HEK293 (cell line): ENCODE results near the gene ATF2.

Source experiments
- CTCF ChIA-PET: fragments of 350-600 bp; formaldehyde crosslinking; extraction: SDS; loops from one replicate; lab custom pipeline; 2021; ENCODE audit warnings: antibody characterized with exemption; lab: Yijun Ruan, JAX
- POLR2A ChIA-PET: fragments of 300-600 bp; formaldehyde crosslinking; extraction: SDS; loops from one replicate; lab custom pipeline; 2020; ENCODE audit warnings: antibody characterized with exemption, inconsistent platforms; lab: Yijun Ruan, JAX
- H3K27ac ChIP-seq: fragments of 200-500 bp; sonication (Bioruptor generic); 2 replicates; pipeline ENCODE4 v1.5.1; 2014; ENCODE audit warnings: low read depth, low read length, control low read depth, inconsistent platforms; ENCODE audit errors: extremely low read depth
- H3K36me3 ChIP-seq, 2 experiments: fragments of 200-500 bp in 1 of 2; sonication (Bioruptor generic) in 1 of 2; 1 replicate in 1 of 2; 2 replicates in 1 of 2; pipeline ENCODE4 v1.5.1; 2014 to 2017; ENCODE audit warnings: inconsistent platforms in 2 of 2, low read length in 2 of 2; ENCODE audit not compliant: control insufficient read depth in 2 of 2, insufficient read depth in 1 of 2
- H3K4me1 ChIP-seq: fragments of 200-500 bp; sonication (Bioruptor generic); 2 replicates; pipeline ENCODE4 v1.5.1; 2014; ENCODE audit warnings: mild to moderate bottlenecking, low read length, inconsistent platforms; ENCODE audit not compliant: control insufficient read depth, insufficient read depth
- H3K4me3 ChIP-seq: 2 replicates; pipeline ENCODE4 v1.5.1; 2011; ENCODE audit warnings: low read depth, mild to moderate bottlenecking, control low read depth, low read length, moderate library complexity
- H3K9me3 ChIP-seq: fragments of 200-500 bp; sonication (Bioruptor generic); 2 replicates; pipeline ENCODE4 v1.5.1; 2014; ENCODE audit warnings: low read depth, low read length, inconsistent platforms; ENCODE audit not compliant: control insufficient read depth, insufficient read depth
- BCL11B ChIP-seq: fragments of 450-650 bp; formaldehyde crosslinking; IDR thresholded peaks from 2 replicates; pipeline ENCODE4 v1.5.1; 2016; ENCODE audit warnings: low read depth, missing biosample characterization, missing genetic modification characterization
- GLI2 ChIP-seq: fragments of 450-650 bp; formaldehyde crosslinking; IDR thresholded peaks from 2 replicates; pipeline ENCODE4; 2017; ENCODE audit warnings: missing biosample characterization, missing genetic modification characterization, low read depth, borderline replicate concordance
- GLIS1 ChIP-seq: fragments of 450-650 bp; formaldehyde crosslinking; IDR thresholded peaks from 2 replicates; pipeline ENCODE4 v1.5.1; 2016; ENCODE audit warnings: missing biosample characterization, missing genetic modification characterization
- KLF9 ChIP-seq: fragments of 450-650 bp; formaldehyde crosslinking; IDR thresholded peaks from 2 replicates; pipeline ENCODE4 v1.5.1; 2016; ENCODE audit warnings: missing biosample characterization, missing genetic modification characterization, low read depth
- OSR2 ChIP-seq: fragments of 450-650 bp; formaldehyde crosslinking; IDR thresholded peaks from 2 replicates; pipeline ENCODE4 v1.5.1; 2016; ENCODE audit warnings: missing biosample characterization, missing genetic modification characterization
- PBX3 ChIP-seq: sonication (generic); formaldehyde crosslinking; IDR thresholded peaks from 2 replicates; pipeline ENCODE4 v1.8.1; 2022; ENCODE audit warnings: mild to moderate bottlenecking, moderate library complexity, missing genetic modification reagents
- SP2 ChIP-seq: fragments of 450-650 bp; formaldehyde crosslinking; IDR thresholded peaks from 2 replicates; pipeline ENCODE4 v1.5.1; 2016; ENCODE audit warnings: missing biosample characterization, missing genetic modification characterization
- ZNF133 ChIP-seq: fragments of 450-650 bp; formaldehyde crosslinking; IDR thresholded peaks from 2 replicates; pipeline ENCODE4 v1.5.1; 2016; ENCODE audit warnings: missing biosample characterization, missing genetic modification characterization
- ZNF16 ChIP-seq: fragments of 450-650 bp; formaldehyde crosslinking; IDR thresholded peaks from 2 replicates; pipeline ENCODE4 v1.5.1; 2016; ENCODE audit warnings: low read depth, missing biosample characterization, missing genetic modification characterization
- ZNF24 ChIP-seq: fragments of 450-650 bp; formaldehyde crosslinking; IDR thresholded peaks from 2 replicates; pipeline ENCODE4 v1.5.1; 2016; ENCODE audit warnings: missing biosample characterization, missing genetic modification characterization
- ZNF302 ChIP-seq: fragments of 450-650 bp; formaldehyde crosslinking; IDR thresholded peaks from 2 replicates; pipeline ENCODE4 v1.5.1; 2016; ENCODE audit warnings: missing biosample characterization, missing genetic modification characterization, low read depth
- ZNF501 ChIP-seq: fragments of 450-650 bp; formaldehyde crosslinking; IDR thresholded peaks from 2 replicates; pipeline ENCODE4 v1.5.1; 2016; ENCODE audit warnings: missing biosample characterization, missing genetic modification characterization
- ZNF510 ChIP-seq: fragments of 450-650 bp; formaldehyde crosslinking; IDR thresholded peaks from 2 replicates; pipeline ENCODE4 v1.5.1; 2018; ENCODE audit warnings: mild to moderate bottlenecking, missing genetic modification characterization, missing biosample characterization; ENCODE audit not compliant: insufficient replicate concordance
- ZNF560 ChIP-seq: fragments of 450-650 bp; formaldehyde crosslinking; IDR thresholded peaks from 2 replicates; pipeline ENCODE4 v1.5.1; 2017; ENCODE audit warnings: missing biosample characterization, missing genetic modification characterization, borderline replicate concordance
- ZNF585B ChIP-seq: fragments of 450-650 bp; formaldehyde crosslinking; IDR thresholded peaks from 2 replicates; pipeline ENCODE4 v1.5.1; 2016; ENCODE audit warnings: missing biosample characterization, missing genetic modification characterization
- ZNF654 ChIP-seq: fragments of 450-650 bp; formaldehyde crosslinking; IDR thresholded peaks from 2 replicates; pipeline ENCODE4 v1.5.1; 2016; ENCODE audit warnings: low read depth, missing biosample characterization, missing genetic modification characterization
- ZNF830 ChIP-seq: fragments of 450-650 bp; IDR thresholded peaks from 2 replicates; pipeline ENCODE4 v1.5.0; 2018; ENCODE audit warnings: missing biosample characterization, missing genetic modification characterization, low read depth, mild to moderate bottlenecking, moderate library complexity
- TF ChIP-seq, protein P1 (sequence below): fragments of 450-650 bp; formaldehyde crosslinking; IDR thresholded peaks from 2 replicates; pipeline ENCODE4 v1.5.1; 2016; ENCODE audit warnings: missing biosample characterization, missing genetic modification characterization
- TF ChIP-seq, protein P2 (sequence below): fragments of 450-650 bp; formaldehyde crosslinking; IDR thresholded peaks from 2 replicates; pipeline ENCODE4 v1.5.1; 2016; ENCODE audit warnings: missing biosample characterization, missing genetic modification characterization

The ATF2 gene

DNA sequence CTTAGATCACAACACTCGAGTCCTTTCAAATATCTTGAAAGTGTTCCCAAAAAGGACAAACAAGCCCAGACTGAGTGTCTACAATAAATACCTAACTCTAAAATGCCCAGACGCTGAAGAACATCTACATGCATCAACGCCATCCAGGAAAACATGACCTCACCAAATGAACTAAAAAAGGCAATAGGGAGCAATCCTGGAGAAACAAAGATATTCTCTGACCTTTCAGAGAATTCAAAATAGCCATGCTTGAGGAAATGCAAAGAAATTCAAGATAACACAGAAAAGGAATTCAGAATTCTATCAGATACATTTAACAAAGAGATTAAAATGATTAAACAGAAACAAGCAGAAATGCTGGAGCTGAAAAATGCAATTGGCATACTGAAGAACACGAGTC lies 101.6 kb downstream of the ATF2 start:
- ChIA-PET CTCF (interaction anchor here (0.6 kb wide), 1 partner anchor 1114 kb away, joined by 4 read pairs; no protein-coding TSS in a partner anchor), POLR2A (no interaction called here)
- H3K9me3 ChIP-seq = no peaks in the 10 kb centered on the region
- H3K36me3 ChIP-seq = peaks cover 0 to 22% of the 10 kb centered on the region in 2 experiments; a peak in 2 of 3 replicates
- no peaks in the 10 kb centered on the region for H3K4me1 ChIP-seq
- TF ChIP-seq ZNF16 (tag by site-specific recombination) (no peak), ZNF133 (tag by site-specific recombination) (no peak), ZNF302 (tag by site-specific recombination) (no peak), PBX3 (no peak), ZNF654 (tag by site-specific recombination) (no peak), OSR2 (tag by site-specific recombination) (no peak), GLI2 (tag by site-specific recombination) (no peak)
- TF ChIP-seq, protein P1, sequence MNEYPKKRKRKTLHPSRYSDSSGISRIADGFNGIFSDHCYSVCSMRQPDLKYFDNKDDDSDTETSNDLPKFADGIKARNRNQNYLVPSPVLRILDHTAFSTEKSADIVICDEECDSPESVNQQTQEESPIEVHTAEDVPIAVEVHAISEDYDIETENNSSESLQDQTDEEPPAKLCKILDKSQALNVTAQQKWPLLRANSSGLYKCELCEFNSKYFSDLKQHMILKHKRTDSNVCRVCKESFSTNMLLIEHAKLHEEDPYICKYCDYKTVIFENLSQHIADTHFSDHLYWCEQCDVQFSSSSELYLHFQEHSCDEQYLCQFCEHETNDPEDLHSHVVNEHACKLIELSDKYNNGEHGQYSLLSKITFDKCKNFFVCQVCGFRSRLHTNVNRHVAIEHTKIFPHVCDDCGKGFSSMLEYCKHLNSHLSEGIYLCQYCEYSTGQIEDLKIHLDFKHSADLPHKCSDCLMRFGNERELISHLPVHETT = no peak
- TF ChIP-seq, protein P2, sequence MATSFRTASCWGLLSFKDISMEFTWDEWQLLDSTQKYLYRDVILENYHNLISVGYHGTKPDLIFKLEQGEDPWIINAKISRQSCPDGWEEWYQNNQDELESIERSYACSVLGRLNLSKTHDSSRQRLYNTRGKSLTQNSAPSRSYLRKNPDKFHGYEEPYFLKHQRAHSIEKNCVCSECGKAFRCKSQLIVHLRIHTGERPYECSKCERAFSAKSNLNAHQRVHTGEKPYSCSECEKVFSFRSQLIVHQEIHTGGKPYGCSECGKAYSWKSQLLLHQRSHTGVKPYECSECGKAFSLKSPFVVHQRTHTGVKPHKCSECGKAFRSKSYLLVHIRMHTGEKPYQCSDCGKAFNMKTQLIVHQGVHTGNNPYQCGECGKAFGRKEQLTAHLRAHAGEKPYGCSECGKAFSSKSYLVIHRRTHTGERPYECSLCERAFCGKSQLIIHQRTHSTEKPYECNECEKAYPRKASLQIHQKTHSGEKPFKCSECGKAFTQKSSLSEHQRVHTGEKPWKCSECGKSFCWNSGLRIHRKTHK (tag by site-specific recombination) = no peak
- H3K27ac ChIP-seq = no peak overlapping the region
- H3K4me3 ChIP-seq = no peak overlapping the region

DNA sequence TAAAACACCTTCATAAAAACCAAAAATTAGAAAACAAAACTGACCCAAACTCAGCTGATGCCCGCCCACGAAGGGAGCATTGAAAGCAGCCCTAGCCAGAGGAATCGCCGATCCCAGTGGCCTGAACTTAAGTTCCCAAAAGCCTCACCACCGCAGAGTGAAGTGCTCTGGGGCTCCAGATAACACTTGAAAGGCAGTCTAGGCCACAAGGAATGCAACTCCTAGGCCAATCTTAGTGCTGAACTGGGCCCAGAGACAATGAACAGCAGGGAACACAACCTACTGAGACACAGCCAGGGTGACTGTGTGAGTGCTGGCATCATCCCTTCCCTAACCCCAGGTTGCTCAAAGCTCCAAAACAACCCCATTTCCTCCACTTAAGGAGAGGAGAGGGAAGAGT lies 103.2 kb downstream of the ATF2 start:
- no peaks in the 10 kb centered on the region for H3K4me1 ChIP-seq
- CTCF ChIA-PET = interaction anchor here (0.6 kb wide), 1 partner anchor 169 kb away, joined by 4 read pairs; no protein-coding TSS in a partner anchor
- H3K9me3 ChIP-seq = no peaks in the 10 kb centered on the region
- TF ChIP-seq ZNF560 (tag by site-specific recombination) (no peak), ZNF510 (tag by site-specific recombination) (no peak), GLIS1 (tag by site-specific recombination) (no peak), ZNF830 (tag by site-specific recombination) (no peak), SP2 (no peak), ZNF585B (tag by site-specific recombination) (no peak)
- peaks cover 0 to 13% of the 10 kb centered on the region in 2 experiments; a peak in 2 of 3 replicates for H3K36me3 ChIP-seq
- no peak overlapping the region for H3K4me3 ChIP-seq
- no peak overlapping the region for H3K27ac ChIP-seq
- POLR2A ChIA-PET = no interaction called here

DNA sequence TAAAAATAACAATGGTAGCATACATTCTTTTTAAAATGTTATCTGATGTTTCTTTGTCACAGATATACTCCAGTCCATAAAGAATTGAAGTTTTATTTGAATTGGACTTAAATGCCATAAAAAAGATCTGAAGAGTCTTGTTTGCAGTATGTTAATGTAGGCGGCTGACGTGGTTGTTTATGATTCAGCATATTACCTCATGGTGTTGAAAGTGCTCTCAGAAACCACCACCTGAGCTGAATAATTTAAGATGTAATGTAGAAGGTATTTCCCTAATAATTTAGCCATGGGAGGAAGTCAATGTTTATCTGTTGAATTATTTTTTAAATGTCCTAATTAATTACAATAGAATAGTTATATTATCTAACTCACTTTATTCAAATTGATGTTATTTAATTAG lies 104.3 kb downstream of the ATF2 start:
- H3K36me3 ChIP-seq = peaks cover 0 to 17% of the 10 kb centered on the region in 2 experiments; a peak in 2 of 3 replicates
- no peak overlapping the region for H3K4me3 ChIP-seq
- no peaks in the 10 kb centered on the region for H3K9me3 ChIP-seq
- H3K27ac ChIP-seq = no peak overlapping the region
- TF ChIP-seq ZNF501 (no peak), ZNF24 (tag by site-specific recombination) (no peak), KLF9 (tag by site-specific recombination) (no peak), BCL11B (tag by site-specific recombination) (no peak)
- H3K4me1 ChIP-seq = no peaks in the 10 kb centered on the region
- POLR2A ChIA-PET = no interaction called here
- CTCF ChIA-PET = interaction anchor here (0.6 to 1.0 kb wide), 3 partner anchors 292 to 364 kb away, joined by 3 read pairs; no protein-coding TSS in a partner anchor
